ENCODE measurements around the gene GRM5.

- TF ChIP-seq CTCF (IDR thresholded peaks at IDR 0.05) (no peak), POLR2A (IDR thresholded peaks at IDR 0.05) (no peak)
Measured at GRCh38 chr11:88815505-88815904, 250.3 kb downstream of the GRM5 start.
